Raji (cell line): ENCODE results near the gene HCFC2.

Experiments used
- POLR2A ChIP-seq: IDR thresholded peaks from 2 replicates; pipeline ENCODE4 v1.6.1; 2011; ENCODE audit warnings: low read depth, low read length, control low read depth; ENCODE audit not compliant: insufficient read depth

Gene HCFC2

DNA sequence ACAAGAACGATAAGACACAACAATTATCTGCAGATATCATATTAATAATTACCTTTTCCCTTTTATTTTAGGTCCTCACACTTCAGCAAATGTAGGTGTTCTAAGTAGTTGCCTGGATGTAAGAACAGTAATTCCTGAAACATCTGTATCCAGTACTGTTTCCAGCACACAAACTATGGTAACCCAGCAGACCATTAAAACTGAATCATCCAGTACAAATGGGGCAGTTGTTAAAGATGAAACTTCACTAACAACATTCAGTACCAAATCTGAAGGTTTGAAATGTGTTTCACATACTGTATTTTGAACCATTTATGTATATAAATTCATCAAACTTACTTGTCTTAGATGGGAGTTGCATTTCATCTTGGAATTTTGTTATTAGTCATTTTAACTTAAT is 31.0 kb downstream of the HCFC2 start:
- no peak for TF ChIP-seq POLR2A

DNA sequence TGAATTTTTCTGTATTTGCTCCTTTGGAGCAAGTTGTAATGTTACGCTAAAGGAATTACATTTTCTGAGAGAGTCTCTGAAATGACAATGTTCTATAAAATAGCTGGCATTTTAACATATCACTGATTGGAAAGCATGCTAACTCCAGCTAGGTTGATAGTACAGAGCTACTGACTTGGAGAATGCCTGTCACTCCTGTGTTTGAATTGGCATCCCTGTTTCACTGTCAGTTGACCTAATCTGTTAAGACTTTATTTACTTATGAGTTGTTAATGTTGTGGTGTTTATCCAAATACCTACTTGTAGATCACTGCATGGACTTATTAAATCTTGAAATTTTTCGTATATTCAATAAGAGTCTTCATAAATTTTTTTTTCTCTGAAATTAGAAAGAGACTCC is 33.6 kb downstream of the HCFC2 start:
- TF ChIP-seq POLR2A: no peak

DNA sequence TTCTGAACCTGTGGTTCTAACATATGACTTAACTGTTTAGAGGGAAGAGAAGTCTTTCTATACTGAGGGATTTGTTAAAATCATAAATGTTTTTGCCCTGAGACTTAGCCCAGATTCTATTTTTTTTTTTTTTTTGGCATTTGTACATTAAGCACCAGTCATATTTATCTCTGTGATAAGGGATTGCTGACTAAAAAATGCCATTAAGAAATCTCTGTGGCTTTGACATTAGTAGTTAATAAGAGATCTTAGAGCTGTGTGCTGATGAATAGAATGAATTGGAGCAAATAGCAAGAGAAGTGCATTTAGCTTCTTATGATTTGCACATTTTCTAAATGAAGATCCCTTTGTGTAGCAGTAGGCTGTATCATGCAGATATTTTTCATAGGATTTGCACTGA is 41.1 kb downstream of the HCFC2 start:
- TF ChIP-seq POLR2A: no peak

DNA sequence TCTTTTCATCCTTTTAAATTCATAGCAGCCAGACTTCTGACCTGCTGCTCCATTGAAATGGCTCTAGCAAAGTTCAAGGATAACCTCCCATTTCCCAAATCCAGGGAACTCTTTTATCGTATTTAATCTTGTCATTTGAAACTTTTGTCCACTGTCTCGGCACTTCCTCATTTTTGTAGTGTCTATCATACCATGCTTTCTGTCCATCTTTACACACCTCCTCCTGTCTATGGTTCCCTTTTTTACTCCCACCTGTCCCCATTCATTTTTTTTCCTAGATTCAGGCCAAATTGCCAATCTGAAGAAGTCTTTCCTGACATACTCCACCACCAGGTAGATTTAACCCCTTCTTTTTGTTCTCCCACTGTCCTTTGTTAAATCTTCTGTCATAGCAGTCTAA is 42.6 kb downstream of the HCFC2 start:
- no peak for TF ChIP-seq POLR2A

DNA sequence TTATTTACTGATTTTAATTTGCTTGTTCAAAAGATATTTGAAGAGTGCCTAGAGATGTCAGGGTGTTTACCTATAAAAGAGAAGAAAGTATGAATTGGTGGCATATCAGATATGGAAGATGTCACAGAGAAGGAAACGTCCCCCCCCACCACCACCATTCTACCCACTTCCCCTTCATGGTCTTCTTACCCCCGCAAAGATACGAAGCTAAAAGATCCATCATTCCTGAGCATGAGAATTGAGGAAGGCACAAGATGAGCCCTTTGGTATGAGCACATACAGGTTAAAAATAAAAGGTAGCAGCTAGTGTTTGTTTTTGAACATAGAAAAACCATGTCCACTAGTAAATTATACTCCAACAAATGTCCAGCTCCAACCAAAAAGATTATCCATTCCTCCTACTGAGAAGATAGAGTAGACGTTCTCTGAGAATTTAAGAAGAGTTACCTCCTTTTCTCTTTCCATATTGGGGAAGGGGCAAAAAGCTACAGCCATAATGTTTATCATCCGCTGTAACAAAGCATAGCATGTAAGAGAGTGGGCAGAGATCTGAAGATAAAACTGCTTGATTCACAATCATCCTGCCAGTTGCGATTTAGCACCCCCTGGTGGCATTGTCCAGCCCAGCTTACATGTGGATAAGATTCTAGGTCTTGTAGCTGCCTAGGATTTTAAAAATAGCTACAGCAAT is 44.6 kb downstream of the HCFC2 start:
- no peak for TF ChIP-seq POLR2A

DNA sequence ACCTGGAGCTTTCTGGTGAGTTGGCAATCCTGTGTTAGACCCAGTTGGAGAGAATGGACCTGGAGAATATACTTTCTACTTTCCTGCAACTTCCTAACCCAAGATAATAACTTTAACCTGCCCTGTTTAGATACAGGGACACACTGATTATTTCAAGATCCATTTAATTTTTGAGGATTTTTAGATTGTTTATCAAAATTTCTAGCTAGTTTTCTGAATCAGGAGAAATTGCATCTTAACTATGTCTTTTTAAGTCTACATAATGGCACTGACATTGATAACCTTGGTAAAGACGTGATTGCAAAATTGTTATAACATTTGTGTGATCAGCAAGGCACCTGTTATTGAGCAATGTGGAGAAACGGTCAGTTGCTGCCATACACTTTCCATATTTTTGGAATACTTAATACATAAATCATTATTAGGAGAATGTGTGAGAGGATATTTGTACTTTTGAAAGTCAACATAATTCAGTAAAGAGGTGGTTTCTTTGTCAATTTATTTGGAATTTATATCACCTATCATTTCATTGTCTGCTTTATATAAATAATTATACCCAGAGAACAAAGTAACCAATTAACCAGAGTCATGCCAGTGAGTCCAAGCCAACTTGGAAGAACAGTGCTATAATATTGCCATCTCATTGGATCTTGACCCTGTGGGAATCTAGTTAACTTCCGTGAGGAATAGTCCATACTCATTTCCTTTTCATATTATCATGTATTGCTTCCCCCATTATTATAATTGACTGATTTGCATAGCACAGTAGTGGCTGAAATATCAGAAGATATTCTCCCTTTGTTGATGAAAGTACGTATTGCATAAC is 45.3 kb downstream of the HCFC2 start:
- TF ChIP-seq POLR2A: no peak

DNA sequence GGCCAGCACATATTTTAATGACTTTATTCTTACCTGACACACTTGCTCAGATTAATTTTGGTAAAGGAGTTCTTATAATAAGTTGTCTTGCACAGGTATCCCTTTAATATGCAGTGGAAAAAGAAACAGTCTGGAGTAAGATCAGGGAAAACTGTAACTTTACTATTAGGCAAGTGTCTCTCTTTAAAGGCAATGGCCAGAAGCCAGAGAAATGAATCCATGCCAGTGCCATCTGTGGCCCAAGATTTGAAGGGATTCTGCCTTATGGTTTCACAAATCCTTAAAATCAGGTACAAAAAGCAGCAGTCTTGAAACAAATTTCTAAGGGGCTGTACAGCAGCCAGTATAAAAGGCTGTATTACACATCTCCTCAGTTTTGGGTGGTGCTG is 51.2 kb downstream of the HCFC2 start:
- no peak for TF ChIP-seq POLR2A

DNA sequence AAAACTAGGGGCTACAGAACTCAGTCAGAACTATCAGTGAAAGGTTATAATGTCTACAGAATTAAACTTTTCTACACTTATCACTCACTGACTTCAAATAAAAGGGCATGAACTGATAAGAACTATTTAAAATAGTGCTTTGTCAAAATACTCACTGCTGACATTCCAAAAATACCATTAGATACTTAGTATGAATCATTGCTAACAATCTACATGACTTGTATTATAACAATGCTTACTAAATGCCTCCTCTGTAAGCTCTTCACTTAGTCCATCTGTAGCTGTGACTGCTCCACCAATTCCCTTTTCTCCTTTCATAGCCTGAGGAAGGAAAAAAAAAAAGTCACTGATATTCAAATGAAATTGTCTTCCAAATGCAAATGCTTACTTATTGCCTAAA is 56.7 kb downstream of the HCFC2 start:
- no peak for TF ChIP-seq POLR2A

DNA sequence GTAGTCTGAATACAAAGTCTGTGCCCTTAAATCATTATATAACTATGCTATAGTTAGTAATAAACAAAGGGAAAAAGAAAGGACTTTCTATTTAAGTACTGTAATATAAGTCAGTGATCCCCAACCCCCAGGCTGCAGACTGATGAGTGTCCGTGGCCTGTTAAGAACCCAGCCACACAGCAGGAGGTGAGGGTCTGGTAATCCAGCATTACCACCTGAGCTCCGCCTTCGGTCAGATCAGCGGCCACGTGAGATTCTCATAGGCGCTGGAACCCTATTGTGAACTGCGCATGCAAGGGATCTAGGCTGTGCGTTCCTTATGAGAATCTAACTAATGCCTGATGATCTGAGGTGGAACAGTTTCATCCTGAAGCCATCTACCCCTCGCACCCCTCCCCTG is 58.0 kb downstream of the HCFC2 start:
- no peak for TF ChIP-seq POLR2A

DNA sequence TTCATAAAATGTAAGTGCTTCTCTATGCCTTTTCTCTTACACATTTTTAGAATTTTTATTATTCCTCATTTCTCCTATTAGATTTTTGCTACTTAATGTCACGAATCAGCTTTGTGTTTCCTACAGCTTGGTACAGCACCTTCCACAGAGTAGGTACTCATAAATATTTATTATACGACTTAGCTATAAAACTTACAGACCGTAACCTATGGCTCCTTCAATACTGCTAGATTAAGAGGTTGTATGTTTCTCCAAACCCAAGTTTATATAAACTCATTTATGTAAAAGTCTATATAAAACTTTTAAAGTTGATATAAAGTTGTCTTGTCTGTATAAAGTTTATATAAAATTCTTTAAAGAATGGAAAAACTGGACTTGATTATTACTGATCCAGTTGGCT is 62.2 kb downstream of the HCFC2 start:
- no peak for TF ChIP-seq POLR2A

DNA sequence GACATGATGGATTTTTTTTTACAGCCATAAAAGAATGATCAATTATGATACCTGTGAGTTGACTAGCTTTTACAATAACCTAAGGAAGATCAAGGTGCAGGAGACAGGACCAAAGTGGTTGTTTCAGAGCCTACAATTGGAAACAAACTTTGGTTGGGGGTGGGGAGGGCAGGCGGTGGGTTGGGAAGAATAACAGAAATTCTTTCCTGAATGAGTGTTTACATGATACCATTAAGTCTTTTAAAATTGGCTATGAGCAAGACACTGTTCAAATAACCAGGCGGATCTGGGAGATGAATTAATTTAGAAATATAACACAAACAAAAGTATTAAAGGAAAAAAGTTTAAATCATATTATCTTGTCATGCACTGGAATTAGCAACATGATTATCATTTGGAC is 66.4 kb downstream of the HCFC2 start:
- TF ChIP-seq POLR2A: no peak

DNA sequence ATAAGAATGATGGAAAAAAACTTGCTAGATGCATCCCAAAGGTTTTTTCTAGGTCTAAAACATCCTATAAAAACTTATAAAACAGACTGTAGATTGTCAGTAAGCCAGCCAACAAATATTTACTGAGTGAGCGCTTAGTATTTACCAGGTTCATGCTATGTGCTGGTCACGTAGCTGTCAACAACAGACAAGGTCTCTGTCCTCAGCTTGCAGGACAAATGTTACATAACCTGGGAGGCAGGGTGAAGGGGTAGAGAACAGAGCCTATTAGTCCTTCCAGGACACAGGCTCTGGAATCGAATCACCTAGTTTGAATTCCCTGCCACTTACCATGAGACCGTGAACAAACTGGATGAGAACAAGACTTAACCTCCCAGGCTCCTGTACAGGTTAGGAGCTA is 67.3 kb downstream of the HCFC2 start:
- no peak for TF ChIP-seq POLR2A

DNA sequence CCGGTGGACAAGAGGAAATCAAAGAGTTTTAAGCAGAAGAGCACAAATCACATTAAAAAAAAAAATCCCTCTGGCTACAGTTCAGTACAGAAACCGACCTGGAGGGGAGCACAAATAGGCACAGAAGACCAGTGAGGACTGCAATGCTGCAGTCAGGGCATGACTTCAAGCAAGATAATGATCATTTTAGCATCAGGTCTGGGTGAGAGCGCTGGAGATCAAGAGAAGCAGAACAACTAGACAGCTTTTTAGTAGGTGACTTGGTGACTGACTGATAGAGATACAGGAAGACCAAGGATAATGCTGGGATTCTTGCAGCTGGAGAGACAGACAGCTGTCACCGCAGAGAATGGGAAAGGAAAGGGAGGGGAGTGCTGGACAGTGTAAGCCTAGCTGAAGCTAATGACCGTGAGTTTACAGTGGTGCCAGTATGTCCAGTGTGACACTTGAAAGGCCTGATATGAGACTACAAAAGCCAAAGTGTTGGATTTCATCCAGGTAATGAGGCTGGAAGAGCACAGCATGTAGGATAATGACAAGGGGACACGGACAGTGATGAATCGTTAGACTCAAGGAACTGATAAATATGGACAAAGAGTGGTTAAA is 68.1 kb downstream of the HCFC2 start:
- TF ChIP-seq POLR2A: no peak

DNA sequence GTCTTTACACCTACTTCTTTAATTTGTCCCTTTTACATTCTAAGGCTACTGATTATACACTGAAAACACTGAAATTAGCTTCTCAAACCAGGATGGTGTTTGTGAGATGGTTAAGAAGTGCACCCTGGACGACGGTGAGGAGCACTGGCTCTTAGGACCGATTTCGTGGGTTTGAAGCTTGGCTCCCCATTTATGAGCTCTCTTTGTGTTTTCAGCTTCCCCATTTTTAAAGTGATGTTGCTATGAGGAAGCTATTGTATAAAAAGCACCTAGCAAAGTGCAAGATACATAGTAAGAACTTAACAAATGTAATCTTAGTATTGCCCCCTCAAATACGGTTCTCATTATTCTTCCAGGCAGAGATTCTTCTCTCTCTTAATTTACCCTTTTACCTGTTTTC is 69.0 kb downstream of the HCFC2 start:
- no peak for TF ChIP-seq POLR2A

DNA sequence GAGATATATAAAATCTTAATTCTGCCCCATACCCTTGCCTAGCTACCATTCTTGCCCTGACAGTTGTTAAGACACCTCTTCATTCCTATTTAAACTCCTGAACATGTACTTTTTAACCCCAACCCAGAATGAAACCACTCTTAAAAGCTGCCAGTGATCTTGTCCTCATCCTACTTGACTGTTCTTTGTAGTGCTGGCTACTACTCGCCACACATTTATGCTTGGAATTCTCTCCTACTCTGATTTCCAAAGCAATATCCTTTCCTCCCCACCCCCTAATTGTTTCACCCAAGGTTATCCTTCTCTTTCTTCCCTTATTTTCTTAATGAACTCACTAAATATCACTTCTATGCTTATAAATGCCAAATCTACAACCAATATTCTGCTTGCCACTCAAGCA is 69.5 kb downstream of the HCFC2 start:
- TF ChIP-seq POLR2A: no peak

DNA sequence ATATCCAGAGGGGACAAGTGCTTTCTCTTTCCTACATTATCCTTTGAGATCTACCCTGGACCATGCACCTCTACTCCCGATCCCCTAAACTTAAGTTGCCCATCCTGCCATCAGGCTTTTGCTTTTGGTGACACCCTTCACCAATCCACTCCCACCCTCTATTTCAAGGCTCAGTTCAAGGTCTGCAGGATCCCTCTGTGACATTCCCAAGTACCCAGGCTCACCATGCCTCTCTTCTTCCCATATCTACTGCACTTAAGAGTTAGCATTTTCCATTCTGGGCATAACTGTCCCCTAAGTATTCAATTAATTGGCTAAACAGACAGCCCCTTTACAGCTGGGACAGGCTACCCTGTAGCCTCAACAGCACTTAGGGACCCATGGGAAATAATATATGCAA is 70.6 kb downstream of the HCFC2 start:
- no peak for TF ChIP-seq POLR2A
